HL-60/S4 treated with phorbol 12-myristate 13-acetate at 8.2 ng/mL for 4 days and 3 days (cell line): ENCODE data around the gene PROM2.
"Not testable (repeated sequence)": the region's sequence is repeated elsewhere in the genome, so short reads cannot be mapped to it uniquely, and the experiment has no call there.

Source experiments
- in situ Hi-C: fragments of 300-500 bp; cut with MboI; formaldehyde crosslinking; loops from 2 replicates; pipeline ENCODE4 v1.15.0; 2022; ENCODE audit warnings: low sequenced_read_pairs

Gene PROM2

DNA sequence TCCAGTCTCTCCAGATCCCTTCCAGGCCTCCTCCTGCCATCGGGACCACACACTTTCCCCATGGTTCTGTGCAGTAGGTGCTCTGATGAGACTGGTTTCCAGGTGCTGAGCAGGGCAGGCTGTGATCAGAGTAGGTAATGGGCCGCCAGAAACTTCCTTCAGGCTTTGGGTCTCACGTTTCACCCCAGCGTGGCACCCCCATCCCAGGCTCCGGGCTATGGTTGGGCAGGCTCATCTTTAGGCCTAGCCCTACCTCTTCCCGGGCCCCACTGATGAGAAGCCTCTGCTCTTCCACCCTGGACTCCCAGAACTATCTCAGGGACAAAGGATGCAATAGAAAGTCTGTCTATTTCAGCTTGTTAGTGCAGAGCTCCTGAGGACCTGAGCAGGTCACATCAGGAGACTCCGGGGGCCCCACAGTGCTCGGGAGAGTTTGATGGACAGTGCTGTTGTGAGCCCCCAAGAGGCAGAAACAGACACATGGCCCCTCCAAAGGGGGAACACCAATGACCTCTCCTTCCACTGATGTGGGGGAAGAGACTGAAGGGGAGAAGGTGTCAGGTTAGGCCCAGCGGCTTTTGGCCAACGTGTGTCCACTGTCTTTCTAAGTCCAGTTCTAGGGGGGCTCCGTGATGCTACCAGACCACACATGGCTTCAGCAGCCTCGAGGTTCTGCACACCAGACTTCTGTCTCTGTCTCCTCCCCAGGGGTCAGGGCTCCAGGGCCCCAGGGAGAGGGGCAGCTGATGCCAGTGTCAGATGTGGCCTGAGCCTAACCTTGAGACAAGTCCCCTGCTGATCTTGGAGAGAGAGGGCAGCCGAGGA lies 5.8 kb upstream of the PROM2 start:
- in situ Hi-C loops: no loop called here

- in situ Hi-C loops: no loop called here
Observed at GRCh38 chr2:95269036-95269680, 5.1 kb upstream of the PROM2 start.

- in situ Hi-C loops: not testable (repeated sequence)
Observed at GRCh38 chr2:95269745-95270144, 4.5 kb upstream of the PROM2 start.

- in situ Hi-C loops: no loop called here
Observed at GRCh38 chr2:95270541-95271081, 3.6 kb upstream of the PROM2 start.

- in situ Hi-C loops: no loop called here
Observed at GRCh38 chr2:95271381-95271971, 2.8 kb upstream of the PROM2 start.

DNA sequence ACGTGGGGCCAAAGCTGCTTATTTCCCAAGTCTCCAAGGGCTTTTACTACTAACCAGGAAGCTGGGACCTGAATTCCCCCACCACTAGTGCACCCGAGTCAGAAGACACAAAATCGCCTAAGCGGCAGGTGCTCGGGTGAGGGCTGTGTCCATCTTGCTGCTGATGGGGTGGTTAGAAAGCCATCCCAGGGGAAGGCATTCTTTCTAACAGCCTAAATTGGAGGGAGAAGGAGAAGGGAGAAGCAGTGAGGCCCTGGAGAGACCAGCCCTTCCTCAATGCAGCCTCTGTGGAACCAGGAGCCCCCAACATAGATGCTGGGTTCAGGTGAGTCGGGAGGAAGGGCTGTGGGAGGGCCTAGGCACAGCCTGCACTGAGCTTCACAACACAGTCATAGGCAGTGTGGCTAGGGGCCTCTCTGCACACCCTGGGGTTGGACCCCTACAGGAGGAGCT lies 1.9 kb upstream of the PROM2 start:
- in situ Hi-C loops: no loop called here

DNA sequence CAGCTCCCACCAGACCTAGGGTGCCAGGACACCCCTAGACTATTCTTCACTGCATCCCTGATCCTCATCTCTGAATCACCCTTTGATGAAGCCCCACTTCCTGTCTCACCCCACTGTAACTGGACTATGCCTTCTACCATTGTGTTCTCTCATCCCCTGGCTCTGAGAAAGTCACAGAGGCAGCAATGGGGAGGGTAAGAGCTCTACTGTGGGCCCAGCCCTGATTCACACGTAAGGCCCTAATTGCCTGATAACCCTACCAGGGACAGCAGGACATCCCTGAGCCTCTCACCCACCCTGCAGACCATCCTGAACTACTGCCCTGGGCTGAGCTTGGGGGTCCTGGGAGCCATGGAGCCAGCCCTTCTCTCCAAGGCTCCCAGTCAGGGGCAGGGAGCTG lies 1.5 kb upstream of the PROM2 start:
- in situ Hi-C loops: no loop called here

DNA sequence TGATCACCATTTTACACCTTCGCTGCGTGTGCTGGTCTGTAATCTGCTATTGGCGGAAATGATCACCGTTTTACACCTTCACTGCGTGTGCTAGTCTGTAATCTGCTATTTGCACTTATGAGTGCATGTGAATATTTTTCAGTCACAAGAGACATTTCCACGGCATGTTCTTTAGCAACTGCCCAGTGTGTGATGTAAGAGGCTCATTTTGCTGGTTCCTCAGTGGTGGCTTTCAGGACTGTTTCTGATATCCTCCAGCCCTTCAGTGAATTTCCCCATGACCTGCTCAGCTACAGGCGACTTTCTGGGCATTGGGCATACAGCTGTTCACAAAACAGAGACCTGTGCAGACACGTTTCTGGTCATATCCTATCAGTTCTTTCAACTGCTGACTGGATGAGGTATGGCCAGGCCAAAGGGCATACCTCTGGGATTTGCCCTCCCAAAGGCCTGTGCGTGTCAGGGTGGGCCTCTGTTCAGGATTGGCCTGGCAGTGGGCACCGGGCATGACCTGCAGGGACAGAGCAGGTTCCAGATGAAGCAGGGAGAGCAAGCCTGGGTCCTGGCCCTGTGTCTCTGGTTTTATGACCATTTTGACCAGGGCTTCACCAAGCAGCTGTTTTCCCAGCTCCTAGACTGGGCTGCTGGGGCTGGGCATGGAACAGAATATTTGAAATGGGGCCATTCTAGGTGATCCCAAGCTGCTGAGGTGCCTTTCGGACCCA lies 521 bp upstream of the PROM2 start:
- in situ Hi-C loops: no loop called here

- in situ Hi-C loops: no loop called here
Observed at GRCh38 chr2:95275151-95275515, 884 bp downstream of the PROM2 start.

- in situ Hi-C loops: no loop called here
Observed at GRCh38 chr2:95275601-95276243, 1.5 kb downstream of the PROM2 start.

DNA sequence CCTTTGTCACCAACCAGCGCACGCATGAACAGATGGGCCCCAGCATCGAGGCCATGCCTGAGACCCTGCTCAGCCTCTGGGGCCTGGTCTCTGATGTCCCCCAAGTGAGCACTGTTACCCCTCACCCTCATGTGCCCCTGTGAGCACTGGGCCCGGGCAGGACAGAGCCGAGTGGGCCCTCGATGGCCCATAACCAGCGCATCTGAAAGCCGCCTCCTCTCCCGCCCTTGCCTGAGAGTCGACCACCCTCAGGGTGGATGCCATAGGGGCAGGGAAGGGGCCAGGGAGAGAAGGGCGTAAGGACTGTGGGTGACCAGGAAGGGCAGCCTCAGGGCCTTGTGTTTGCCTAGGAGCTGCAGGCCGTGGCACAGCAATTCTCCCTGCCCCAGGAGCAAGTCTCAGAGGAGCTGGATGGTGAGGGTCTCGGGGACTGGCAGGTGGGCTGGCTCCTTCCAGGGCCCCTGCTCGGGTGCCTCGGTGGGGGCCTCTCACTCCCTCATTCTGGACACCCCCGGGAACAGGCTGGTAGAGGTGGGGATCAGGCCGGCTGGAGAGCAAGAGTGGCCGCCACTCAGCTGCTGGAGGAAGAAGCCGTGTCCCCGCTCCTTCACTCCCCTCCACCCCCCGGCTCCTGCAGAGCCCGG lies 2.1 kb downstream of the PROM2 start:
- in situ Hi-C loops: no loop called here

DNA sequence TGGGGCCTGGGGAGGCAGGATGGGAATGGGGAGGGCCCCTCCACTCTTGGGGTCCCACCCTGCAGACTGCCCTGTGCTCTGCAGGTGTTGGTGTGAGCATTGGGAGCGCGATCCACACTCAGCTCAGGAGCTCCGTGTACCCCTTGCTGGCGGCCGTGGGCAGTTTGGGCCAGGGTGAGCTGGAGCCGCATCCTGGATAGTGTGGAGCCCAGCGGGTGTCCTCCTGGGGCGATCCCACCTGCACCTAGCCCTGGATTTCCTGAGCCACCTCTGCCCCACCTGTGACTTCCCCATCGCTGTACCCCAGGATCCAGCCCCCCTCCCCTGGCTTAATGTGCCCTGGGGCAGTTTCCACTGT lies 2.6 kb downstream of the PROM2 start:
- in situ Hi-C loops: no loop called here

GRCh38 chr2:95277246-95277906 lies 3.1 kb downstream of the PROM2 start:
- in situ Hi-C loops: no loop called here

DNA sequence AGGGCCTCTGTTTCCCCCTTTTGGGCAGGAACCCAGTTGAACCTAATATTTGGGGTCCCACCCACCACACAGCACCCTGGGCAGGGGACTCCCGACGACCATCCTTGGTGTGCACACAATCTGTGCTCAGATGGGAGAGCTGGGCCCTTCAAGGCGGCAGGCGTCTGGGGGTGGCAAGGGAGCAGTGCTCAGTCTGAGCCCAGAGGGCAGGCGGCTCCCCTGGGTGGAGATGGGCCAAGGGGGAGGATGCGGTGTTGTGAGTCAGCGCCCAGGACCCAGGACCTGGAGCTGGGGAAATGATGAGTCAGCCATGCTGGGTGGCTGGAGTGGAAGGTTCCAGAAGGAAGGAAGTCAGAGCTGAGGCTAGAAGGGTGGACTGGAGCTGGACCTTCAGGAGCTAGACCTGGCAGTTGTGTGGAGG lies 3.8 kb downstream of the PROM2 start:
- in situ Hi-C loops: no loop called here

DNA sequence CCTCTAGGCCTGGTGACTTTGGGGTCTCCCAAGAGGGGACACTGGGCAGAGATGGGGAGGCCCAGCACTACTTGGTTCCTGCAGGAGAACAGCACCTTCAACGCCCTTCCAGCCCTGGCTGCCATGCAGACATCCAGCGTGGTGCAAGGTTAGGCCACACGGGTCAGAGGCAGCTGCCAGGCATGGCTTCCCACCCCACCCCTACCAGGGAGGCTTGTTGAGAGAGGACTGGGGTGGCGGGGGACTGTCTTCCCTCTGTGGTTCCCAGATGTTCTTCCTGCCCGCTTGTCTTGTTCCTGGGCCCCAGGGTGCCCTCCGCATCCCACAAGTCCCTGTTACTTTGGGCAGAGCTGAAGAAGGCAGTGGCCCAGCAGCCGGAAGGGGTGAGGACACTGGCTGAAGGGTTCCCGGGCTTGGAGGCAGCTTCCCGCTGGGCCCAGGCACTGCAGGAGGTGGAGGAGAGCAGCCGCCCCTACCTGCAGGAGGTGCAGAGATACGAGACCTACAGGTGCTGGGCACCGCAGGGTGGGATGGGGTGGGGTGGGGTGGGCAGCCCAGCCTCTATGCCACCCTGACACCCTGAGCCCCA lies 4.5 kb downstream of the PROM2 start:
- in situ Hi-C loops: no loop called here

DNA sequence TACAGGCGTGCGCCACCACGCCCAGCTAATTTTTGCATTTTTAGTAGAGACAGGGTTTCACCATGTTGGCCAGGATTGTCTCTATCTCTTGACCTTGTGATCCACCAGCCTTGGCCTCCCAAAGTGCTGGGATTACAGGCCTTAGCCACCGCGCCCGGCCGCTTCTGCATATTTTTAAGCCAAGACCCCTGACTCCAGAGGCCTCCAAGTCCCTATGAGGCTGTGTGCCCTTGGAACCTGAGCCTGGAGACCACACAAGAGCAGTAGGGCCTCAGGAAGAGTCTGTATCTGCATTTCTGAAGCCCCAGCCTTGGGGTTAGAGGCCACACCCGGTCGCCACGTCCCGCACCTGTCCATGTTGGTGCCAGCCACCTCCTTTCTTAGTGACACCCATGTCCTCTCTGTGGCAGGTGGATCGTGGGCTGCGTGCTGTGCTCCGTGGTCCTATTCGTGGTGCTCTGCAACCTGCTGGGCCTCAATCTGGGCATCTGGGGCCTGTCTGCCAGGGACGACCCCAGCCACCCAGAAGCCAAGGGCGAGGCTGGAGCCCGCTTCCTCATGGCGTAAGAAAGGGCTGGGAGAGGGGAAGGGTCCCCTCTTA lies 5.3 kb downstream of the PROM2 start:
- in situ Hi-C loops: no loop called here

GRCh38 chr2:95281071-95281470 lies 6.8 kb downstream of the PROM2 start:
- in situ Hi-C loops: no loop called here

GRCh38 chr2:95281786-95282185 lies 7.5 kb downstream of the PROM2 start:
- in situ Hi-C loops: no loop called here

- in situ Hi-C loops: no loop called here
Observed at GRCh38 chr2:95282458-95282857, 8.2 kb downstream of the PROM2 start.
